Upper lobe of left lung (tissue), 6 donors: ENCODE data around the gene LMCD1. TPM values are rescaled to one million over a fixed set of nuclear protein-coding genes. Genes with fewer than 3 reads are reported as not detected.
A peak's percentile ranks its signal among the peaks of the same experiment; 100 is the strongest.

Experiments used
- ATAC-seq, 2 donors: fragments of 200-7000 bp; cut with Tn5 transposase; one replicate each; pipeline ENCODE4 v1.9.1; 2022; ENCODE audit warnings: mild to moderate bottlenecking in 2 of 2, moderate library complexity in 2 of 2; ENCODE audit not compliant: low FRiP score in 2 of 2
- DNase-seq, 2 donors: peaks; one replicate each; pipeline ENCODE4 v3.0.0-alpha.2; 2019 to 2020
- H3K27ac ChIP-seq, 4 donors: fragments of 200-600 bp; sonication (generic); one replicate each; pipeline ENCODE4 v1.5.1; 2016 to 2019
- H3K27me3 ChIP-seq, 4 donors: fragments of 200-600 bp; sonication (generic); one replicate each; pipeline ENCODE4 v1.5.1; 2017 to 2019
- H3K36me3 ChIP-seq, 4 donors: fragments of 200-600 bp; sonication (generic); one replicate each; pipeline ENCODE4 v1.5.1; 2016 to 2019
- H3K4me1 ChIP-seq, 4 donors: fragments of 200-600 bp; sonication (generic); one replicate each; pipeline ENCODE4 v1.5.1; 2018 to 2019
- H3K4me3 ChIP-seq, 4 donors: fragments of 200-600 bp; sonication (generic); one replicate each; pipeline ENCODE4 v1.5.1; 2017 to 2019; ENCODE audit warnings: mild to moderate bottlenecking in 2 of 4, moderate library complexity in 1 of 4
- H3K9me3 ChIP-seq, 4 donors: fragments of 200-600 bp; sonication (generic); one replicate each; pipeline ENCODE4 v1.5.1; 2018 to 2019
- EP300 ChIP-seq, 4 donors: sonication (generic); formaldehyde crosslinking; IDR thresholded peaks; one replicate each; pipeline ENCODE4 v1.5.1; 2017; ENCODE audit warnings: antibody characterized with exemption in 4 of 4, control low read depth in 2 of 4
- POLR2A ChIP-seq, 4 donors: fragments of 450-650 bp; IDR thresholded peaks; one replicate each; pipeline ENCODE4 v1.5.1; 2016 to 2017; ENCODE audit warnings: antibody characterized with exemption in 4 of 4, mild to moderate bottlenecking in 2 of 4
- POLR2AphosphoS5 ChIP-seq, 2 donors: sonication (generic); formaldehyde crosslinking; IDR thresholded peaks; one replicate each; pipeline ENCODE4 v1.5.1; 2017; ENCODE audit warnings: antibody characterized with exemption in 2 of 2
- WGBS, 2 donors: methylation state at CpG; one replicate each; pipeline ENCODE4 v1.1.5; 2017 to 2018; 5-methylcytosine and 5-hydroxymethylcytosine counted together
- total RNA-seq, 6 donors: library from RNA; depleted of rRNA in 4 of 6; stranded (reverse); fragments of >200 nt in 4 of 6; gene quantifications; one replicate each; pipeline versions ENCODE4 v1.1.0 to v1.2.1, GENCODE V29; 2016 to 2021
- TF ChIP-seq, protein P1 (sequence below), 6 experiments: fragments of 450-650 bp in 4 of 6; fragments of 200-600 bp in 2 of 6; sonication (generic) in 2 of 6; IDR thresholded peaks; one replicate each; pipeline ENCODE4 v1.5.1; 2016 to 2019; ENCODE audit warnings: antibody characterized with exemption in 6 of 6
- donor health status: DM: no; HTN: no; CAD: no; lungs with moderate emphysema.
- donor health status: DM: no; HTN: yes; CAD: no; lungs with severe emphysema.

Gene LMCD1
- total RNA-seq, 6 donors from 2014 or later = 47.4 to 269 (median 118) TPM

- Histone ChIP-seq H3K27ac (no peak overlapping the region), H3K9me3 (no peaks in the 10 kb centered on the region), H3K27me3 (no peaks in the 10 kb centered on the region), H3K4me1 (peaks cover 16 to 29% (median 20%) of the 10 kb centered on the region in 4 donors), H3K4me3 (no peak overlapping the region), H3K36me3 (no peaks in the 10 kb centered on the region)
- DNase-seq (no peak), ATAC-seq (no peak)
- TF ChIP-seq EP300 (IDR thresholded peaks at IDR 0.05) (no peak), POLR2AphosphoS5 (IDR thresholded peaks at IDR 0.05) (no peak), POLR2A (IDR thresholded peaks at IDR 0.05) (no peak)
- TF ChIP-seq, protein P1, sequence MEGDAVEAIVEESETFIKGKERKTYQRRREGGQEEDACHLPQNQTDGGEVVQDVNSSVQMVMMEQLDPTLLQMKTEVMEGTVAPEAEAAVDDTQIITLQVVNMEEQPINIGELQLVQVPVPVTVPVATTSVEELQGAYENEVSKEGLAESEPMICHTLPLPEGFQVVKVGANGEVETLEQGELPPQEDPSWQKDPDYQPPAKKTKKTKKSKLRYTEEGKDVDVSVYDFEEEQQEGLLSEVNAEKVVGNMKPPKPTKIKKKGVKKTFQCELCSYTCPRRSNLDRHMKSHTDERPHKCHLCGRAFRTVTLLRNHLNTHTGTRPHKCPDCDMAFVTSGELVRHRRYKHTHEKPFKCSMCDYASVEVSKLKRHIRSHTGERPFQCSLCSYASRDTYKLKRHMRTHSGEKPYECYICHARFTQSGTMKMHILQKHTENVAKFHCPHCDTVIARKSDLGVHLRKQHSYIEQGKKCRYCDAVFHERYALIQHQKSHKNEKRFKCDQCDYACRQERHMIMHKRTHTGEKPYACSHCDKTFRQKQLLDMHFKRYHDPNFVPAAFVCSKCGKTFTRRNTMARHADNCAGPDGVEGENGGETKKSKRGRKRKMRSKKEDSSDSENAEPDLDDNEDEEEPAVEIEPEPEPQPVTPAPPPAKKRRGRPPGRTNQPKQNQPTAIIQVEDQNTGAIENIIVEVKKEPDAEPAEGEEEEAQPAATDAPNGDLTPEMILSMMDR (IDR thresholded peaks at IDR 0.05) = no peak
- WGBS, 2 donors = 88 to 92% methylated on average over 4 of the region's 4 CpGs
Measured at GRCh38 chr3:8493744-8494143, 7.9 kb upstream of the LMCD1 start.

DNA sequence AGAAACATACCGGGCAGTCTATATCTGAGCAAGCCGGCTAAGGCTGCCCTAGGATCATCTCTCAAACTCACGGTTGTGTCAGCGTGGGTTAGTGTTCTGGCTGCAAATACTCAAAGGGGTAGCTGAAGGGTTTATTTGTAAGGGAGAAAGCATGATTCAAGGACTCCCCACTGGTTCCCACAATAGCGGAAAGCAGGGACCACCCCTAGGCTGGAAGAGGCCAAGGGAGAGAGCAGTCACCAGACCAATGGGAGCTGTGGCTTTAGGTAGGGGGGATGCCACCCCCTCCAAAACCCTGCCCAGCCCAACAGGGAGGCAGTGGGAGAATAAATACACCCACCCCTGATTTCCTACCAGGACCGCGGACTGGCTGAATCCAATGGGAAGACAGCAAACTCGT lies 7.3 kb upstream of the LMCD1 start:
- Histone ChIP-seq H3K36me3 (no peaks in the 10 kb centered on the region), H3K9me3 (no peaks in the 10 kb centered on the region), H3K4me3 (no peak overlapping the region), H3K27ac (no peak overlapping the region), H3K27me3 (no peaks in the 10 kb centered on the region), H3K4me1 (peaks cover 16 to 26% (median 21%) of the 10 kb centered on the region in 4 donors)
- 93 to 94% methylated on average over 8 of the region's 8 CpGs for WGBS, 2 donors
- DNase-seq (no peak), ATAC-seq (no peak)
- TF ChIP-seq, protein P1 (IDR thresholded peaks at IDR 0.05) = no peak
- no peak for TF ChIP-seq EP300 (IDR thresholded peaks at IDR 0.05)
- no peak for TF ChIP-seq POLR2AphosphoS5 (IDR thresholded peaks at IDR 0.05)
- TF ChIP-seq POLR2A (IDR thresholded peaks at IDR 0.05) = no peak

DNA sequence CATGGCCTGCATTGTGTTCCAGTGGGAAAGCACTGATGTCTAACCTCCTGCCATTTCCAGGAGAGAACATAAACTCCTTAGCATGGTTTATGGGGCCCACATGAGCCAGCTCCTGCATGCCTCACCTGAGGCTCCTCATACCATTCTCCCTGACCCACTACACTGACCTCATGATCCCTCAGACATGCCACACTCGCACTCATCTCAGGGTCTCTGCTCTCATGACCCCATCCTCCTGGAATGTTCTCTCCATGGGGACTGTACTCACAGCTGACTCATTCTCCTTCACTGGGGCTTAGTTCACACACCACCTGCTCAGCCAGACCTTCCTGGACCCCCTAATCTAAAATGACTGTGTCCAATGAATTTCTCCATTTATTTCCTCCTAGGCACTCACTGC lies 4.0 kb upstream of the LMCD1 start:
- DNase-seq (no peak), ATAC-seq (no peak)
- TF ChIP-seq POLR2AphosphoS5 (IDR thresholded peaks at IDR 0.05) (no peak), POLR2A (IDR thresholded peaks at IDR 0.05) (no peak), EP300 (IDR thresholded peaks at IDR 0.05) (no peak)
- TF ChIP-seq, protein P1 (IDR thresholded peaks at IDR 0.05) = no peak
- Histone ChIP-seq H3K27me3 (no peaks in the 10 kb centered on the region), H3K9me3 (no peaks in the 10 kb centered on the region), H3K36me3 (no peaks in the 10 kb centered on the region), H3K4me3 (no peak overlapping the region), H3K4me1 (peaks cover 10 to 25% (median 11%) of the 10 kb centered on the region in 4 donors), H3K27ac (no peak overlapping the region)
- WGBS, 2 donors = 88 to 90% methylated on average over 1 of the region's 1 CpG

GRCh38 chr3:8499181-8499611 lies 2.4 kb upstream of the LMCD1 start:
- no peak for ATAC-seq
- no peak for DNase-seq
- H3K27ac ChIP-seq = peak overlapping the region; percentile 48 to 90 (median 73)
- TF ChIP-seq, protein P1 (IDR thresholded peaks at IDR 0.05) = no peak
- TF ChIP-seq EP300 (IDR thresholded peaks at IDR 0.05) (no peak), POLR2A (IDR thresholded peaks at IDR 0.05) (no peak), POLR2AphosphoS5 (IDR thresholded peaks at IDR 0.05) (no peak)
- H3K4me1 ChIP-seq = peaks cover 11 to 25% (median 12%) of the 10 kb centered on the region in 4 donors
- no peaks in the 10 kb centered on the region for H3K36me3 ChIP-seq
- H3K4me3 ChIP-seq = no peak overlapping the region
- no peaks in the 10 kb centered on the region for H3K27me3 ChIP-seq
- 43 to 60% methylated on average over 1 of the region's 1 CpG for WGBS, 2 donors
- no peaks in the 10 kb centered on the region for H3K9me3 ChIP-seq

DNA sequence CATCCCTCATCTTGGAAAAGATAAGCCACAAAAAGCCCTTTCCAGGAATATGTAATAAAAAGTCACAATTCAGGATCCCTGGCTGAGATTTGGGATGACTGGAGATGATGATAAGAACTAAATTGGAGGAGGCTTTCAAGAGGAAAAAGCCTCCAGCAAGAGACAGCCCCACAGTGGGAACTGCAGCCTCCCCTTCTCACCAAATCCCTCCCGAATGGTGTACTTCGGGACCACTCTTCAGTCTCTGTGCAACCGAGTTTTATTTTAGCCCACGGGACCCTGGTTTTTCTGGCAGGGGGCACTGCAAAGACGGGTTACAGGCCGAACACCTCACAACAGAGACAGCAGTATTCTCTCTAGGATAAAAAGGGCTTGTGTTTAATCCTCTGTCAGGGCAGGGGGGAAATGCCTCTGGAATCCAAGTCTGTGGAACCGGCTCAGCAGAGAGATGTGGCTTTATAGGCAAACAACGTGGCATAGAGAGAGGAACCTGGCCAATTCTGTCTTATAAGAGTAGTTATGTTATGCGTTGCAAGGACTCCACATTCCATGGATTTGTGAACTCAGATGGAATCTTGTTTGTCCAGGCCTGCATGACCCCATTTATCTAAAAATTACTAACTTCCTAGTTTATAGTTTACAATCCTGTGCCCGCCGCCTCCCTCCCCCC lies 1.2 kb upstream of the LMCD1 start:
- DNase-seq (no peak), ATAC-seq (peak; percentile 0 to 57)
- TF ChIP-seq, protein P1 (IDR thresholded peaks at IDR 0.05) = no peak
- no peak for TF ChIP-seq POLR2A (IDR thresholded peaks at IDR 0.05)
- TF ChIP-seq EP300 (IDR thresholded peaks at IDR 0.05) = no peak
- TF ChIP-seq POLR2AphosphoS5 (IDR thresholded peaks at IDR 0.05) = no peak
- H3K9me3 ChIP-seq = no peaks in the 10 kb centered on the region
- peaks cover 14 to 30% (median 18%) of the 10 kb centered on the region in 4 donors for H3K4me1 ChIP-seq
- no peaks in the 10 kb centered on the region for H3K27me3 ChIP-seq
- H3K27ac ChIP-seq = peak overlapping the region; percentile 84 to 90 (median 86)
- peak overlapping the region in 3 of 4 donors; percentile 40 to 59 (median 46) for H3K4me3 ChIP-seq
- WGBS, 2 donors = 24 to 45% methylated on average over 11 of the region's 11 CpGs
- H3K36me3 ChIP-seq = no peaks in the 10 kb centered on the region
